SK-N-MC (cell line): ENCODE measurements around the gene CNPY1.
"Not testable (repeated sequence)": the region's sequence is repeated elsewhere in the genome, so short reads cannot be mapped to it uniquely, and the experiment has no call there.

Experiments
- DNase-seq: peaks from one replicate; pipeline ENCODE4 v3.0.0-alpha.2; 2011; ENCODE audit warnings: low read depth, low spot score
- H3K27ac ChIP-seq: fragments of 200-600 bp; sonication (generic); 2 replicates; pipeline ENCODE4 v1.5.1; 2016; ENCODE audit warnings: mixed run types
- H3K36me3 ChIP-seq: fragments of 200-600 bp; sonication (generic); 2 replicates; pipeline ENCODE4 v1.6.1; 2017; ENCODE audit warnings: antibody characterized with exemption, low read length, mixed read lengths; ENCODE audit not compliant: insufficient read depth
- H3K4me3 ChIP-seq: fragments of 200-600 bp; sonication (generic); 2 replicates; pipeline ENCODE4 v1.5.1; 2016
- H3K9ac ChIP-seq: fragments of 200-600 bp; sonication (generic); 2 replicates; pipeline ENCODE4 v1.8.0; 2017; ENCODE audit warnings: mixed run types, mixed read lengths; ENCODE audit not compliant: insufficient read length
- H3K9me3 ChIP-seq: fragments of 200-600 bp; sonication (generic); 2 replicates; pipeline ENCODE4 v1.6.1; 2017; ENCODE audit warnings: low read depth, mild to moderate bottlenecking, antibody characterized with exemption, low read length, moderate library complexity, mixed read lengths
- EZH2 ChIP-seq: fragments of 200-600 bp; sonication (generic); IDR thresholded peaks from one replicate; pipeline ENCODE4 v1.6.1; 2017; ENCODE audit warnings: antibody characterized with exemption
- FOXP2 ChIP-seq: optimal IDR thresholded peaks from 2 replicates; pipeline ENCODE3; 2011; ENCODE audit warnings: mild to moderate bottlenecking, moderate library complexity; ENCODE audit not compliant: insufficient read depth; ENCODE audit errors: extremely low read length, control extremely low read depth
- POLR2AphosphoS5 ChIP-seq: IDR thresholded peaks from 2 replicates; pipeline ENCODE4 v1.6.1; 2012; ENCODE audit warnings: mild to moderate bottlenecking, low read depth, low read length, borderline replicate concordance

CNPY1 gene

DNA sequence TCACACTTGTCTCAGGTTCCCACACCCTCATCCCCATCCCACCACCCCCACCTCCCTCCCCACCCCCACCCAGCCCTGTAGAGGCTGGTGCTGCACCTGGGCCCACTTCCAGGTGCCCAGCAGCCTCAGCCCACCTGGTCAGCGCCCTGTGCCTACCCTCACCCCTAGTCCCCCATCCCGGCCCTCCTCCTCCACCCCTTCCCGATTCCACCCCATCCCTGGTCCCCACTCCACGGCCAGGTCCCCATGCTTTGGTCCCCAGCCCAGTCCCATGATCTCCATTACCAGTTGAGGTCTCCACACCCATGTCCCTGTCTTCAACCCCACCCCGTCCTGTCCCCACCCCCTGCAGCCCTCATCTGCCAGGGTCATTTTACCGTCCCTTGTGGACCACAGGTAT lies 24.6 kb upstream of the CNPY1 start:
- no peak for TF ChIP-seq EZH2
- TF ChIP-seq FOXP2: no peak
- Histone ChIP-seq H3K4me3 (no peak overlapping the region), H3K36me3 (no peaks in the 10 kb centered on the region), H3K9me3 (no peaks in the 10 kb centered on the region), H3K27ac (no peak overlapping the region), H3K9ac (no peak overlapping the region)
- DNase-seq: no peak

DNA sequence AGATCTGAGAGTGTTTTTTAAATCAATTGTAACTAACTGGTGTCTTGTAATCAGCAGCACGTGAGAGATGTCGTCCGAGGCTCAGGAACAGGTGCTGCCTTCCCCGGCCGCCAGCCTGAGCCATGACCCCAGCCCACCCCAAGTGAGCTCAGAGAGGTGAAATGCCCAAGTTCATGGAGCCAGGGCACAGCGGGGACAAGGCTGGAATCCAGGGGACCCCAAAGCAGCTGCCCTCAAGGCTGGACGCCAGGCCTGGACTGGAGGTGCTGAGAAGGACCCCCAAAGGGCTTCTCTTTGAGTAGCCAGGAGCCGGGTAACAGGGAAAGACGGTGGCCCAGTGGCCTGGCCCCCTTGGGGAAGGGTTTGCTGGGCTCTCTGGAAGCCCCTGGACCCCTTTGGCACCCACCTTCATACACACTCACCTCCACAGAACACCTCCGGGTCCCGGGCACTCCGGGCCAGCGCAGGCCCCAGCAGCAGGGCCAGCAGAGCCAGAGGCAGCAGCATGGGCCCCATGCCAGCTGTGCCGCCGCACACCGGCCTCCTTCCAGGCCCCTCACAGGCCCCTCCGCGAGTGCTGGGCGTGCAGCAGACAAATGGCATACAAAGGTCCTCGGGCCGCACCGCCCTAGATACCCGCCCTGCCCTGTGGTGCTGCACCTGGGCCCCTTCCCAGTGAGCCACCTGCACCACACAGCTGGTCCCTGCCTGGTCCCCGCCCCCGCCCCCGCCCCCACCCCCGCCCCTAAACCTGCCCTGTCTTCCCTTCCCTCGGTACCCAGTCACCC lies 24.0 kb upstream of the CNPY1 start:
- TF ChIP-seq EZH2 (no peak), POLR2AphosphoS5 (no peak), FOXP2 (no peak)
- Histone ChIP-seq H3K4me3 (no peak overlapping the region), H3K27ac (no peak overlapping the region), H3K9me3 (no peaks in the 10 kb centered on the region), H3K9ac (no peak overlapping the region), H3K36me3 (no peaks in the 10 kb centered on the region)
- no peak for DNase-seq

- Histone ChIP-seq H3K4me3 (no peak overlapping the region), H3K9me3 (no peaks in the 10 kb centered on the region), H3K9ac (no peak overlapping the region), H3K27ac (no peak overlapping the region), H3K36me3 (no peaks in the 10 kb centered on the region)
- no peak for TF ChIP-seq EZH2
- TF ChIP-seq POLR2AphosphoS5: no peak
- no peak for TF ChIP-seq FOXP2
- DNase-seq: no peak
Observed at GRCh38 chr7:155569681-155570080, 23.3 kb upstream of the CNPY1 start.

DNA sequence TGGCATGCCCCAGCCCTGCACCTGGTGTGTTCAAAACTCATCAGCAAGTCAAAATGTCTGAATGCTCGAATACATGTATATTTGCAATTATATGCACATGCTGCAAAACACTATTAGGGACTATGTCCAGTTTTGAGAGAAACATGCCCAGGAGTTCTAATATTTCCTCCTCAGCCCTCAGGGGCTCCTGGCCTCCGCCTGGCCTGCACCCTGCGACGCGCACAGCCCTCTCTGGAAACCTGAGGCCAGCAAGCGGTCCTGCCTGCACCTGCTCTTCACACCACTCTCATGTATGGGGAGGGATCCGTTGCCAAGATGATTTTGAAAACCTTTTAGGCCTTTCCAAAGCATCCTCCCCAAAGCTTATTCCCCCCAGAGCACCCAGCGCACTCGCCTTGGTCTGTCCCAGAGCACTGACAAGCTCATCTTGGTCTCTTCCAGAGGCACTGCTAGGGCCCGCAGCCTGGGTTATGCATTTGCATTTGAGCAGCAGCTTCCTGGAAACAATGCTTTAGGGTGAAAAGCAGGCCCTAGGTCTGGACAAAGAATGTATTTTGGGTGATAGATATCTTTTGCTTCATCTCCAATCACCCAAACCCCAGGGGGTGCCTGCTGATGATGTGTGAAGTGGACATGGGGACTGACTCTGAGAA lies 22.6 kb upstream of the CNPY1 start:
- no peak for DNase-seq
- no peak for TF ChIP-seq EZH2
- no peak for TF ChIP-seq POLR2AphosphoS5
- Histone ChIP-seq H3K4me3 (no peak overlapping the region), H3K36me3 (no peaks in the 10 kb centered on the region), H3K27ac (no peak overlapping the region), H3K9me3 (no peaks in the 10 kb centered on the region), H3K9ac (no peak overlapping the region)

GRCh38 chr7:155568333-155568660 lies 21.9 kb upstream of the CNPY1 start:
- Histone ChIP-seq H3K36me3 (no peaks in the 10 kb centered on the region), H3K4me3 (no peak overlapping the region), H3K9ac (no peak overlapping the region), H3K27ac (no peak overlapping the region), H3K9me3 (no peaks in the 10 kb centered on the region)
- DNase-seq: no peak
- TF ChIP-seq FOXP2 (no peak), EZH2 (no peak), POLR2AphosphoS5 (no peak)

- H3K36me3 ChIP-seq: no peaks in the 10 kb centered on the region
- H3K9me3 ChIP-seq: no peaks in the 10 kb centered on the region
- no peak for DNase-seq
- H3K9ac ChIP-seq: no peak overlapping the region
- no peak overlapping the region for H3K27ac ChIP-seq
- no peak overlapping the region for H3K4me3 ChIP-seq
- TF ChIP-seq FOXP2 (no peak), EZH2 (no peak), POLR2AphosphoS5 (no peak)
Observed at GRCh38 chr7:155567646-155568332, 21.4 kb upstream of the CNPY1 start.

DNA sequence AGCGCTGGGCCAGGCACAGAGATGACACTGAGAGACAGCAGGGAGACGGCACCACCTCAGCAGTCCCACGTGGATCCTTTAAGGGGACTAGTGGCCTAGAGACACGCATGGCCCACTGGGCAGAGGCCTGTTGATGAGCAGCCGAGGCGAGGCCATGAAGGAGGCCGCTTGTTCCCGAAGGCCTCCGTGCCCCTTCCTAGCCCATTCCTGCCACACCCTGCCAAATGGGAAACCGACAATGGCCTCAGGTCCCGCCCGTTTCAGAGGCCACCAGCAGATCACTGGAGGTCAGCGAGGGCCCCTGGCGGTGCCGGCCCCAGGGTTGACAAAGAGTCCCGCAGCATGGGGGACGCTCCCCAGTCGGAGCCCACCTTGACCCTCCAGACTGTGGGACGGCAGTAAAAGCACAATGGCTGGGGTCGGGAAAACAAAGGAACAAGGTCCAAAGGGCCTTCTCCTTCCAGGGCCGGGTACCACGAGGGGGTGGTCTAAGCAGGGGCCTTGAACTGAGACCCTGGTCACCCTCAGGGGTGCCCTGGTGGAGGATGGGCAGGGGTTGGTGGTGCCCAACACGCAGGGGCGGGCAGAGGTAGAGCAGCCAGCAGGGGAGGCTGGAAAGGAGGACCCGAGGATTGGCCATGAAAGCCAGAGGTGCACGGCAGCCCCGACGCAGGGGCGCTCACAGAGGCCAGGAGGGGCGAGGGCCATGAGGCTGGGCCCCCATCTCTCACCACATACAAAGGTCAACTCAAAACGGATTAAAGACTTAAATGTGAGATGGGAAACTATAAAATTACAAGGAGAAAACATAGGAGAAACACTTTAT lies 19.9 kb upstream of the CNPY1 start:
- H3K4me3 ChIP-seq: no peak overlapping the region
- no peaks in the 10 kb centered on the region for H3K36me3 ChIP-seq
- TF ChIP-seq POLR2AphosphoS5 (no peak), FOXP2 (no peak), EZH2 (no peak)

DNA sequence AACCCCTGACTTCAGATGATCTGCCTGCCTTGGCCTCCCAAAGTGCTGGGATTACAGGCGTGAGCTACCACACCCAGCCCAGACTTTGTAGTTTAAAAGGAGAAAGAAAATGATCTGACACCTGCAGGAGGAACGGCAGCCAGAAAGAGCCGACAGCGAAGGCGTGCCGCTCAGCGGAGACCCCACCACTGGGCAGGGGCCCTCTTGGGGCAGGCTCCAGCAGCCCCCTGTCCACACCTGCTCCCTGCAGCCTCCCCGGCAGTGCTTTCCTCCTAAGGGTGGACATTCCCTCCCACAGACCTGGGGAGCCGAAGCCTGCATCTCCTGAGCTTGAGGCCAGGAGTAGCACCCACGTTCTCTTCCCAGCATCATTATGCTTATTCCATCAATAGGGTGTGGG lies 19.2 kb upstream of the CNPY1 start:
- no peak for DNase-seq
- Histone ChIP-seq H3K36me3 (no peaks in the 10 kb centered on the region), H3K9ac (no peak overlapping the region), H3K4me3 (no peak overlapping the region), H3K9me3 (no peaks in the 10 kb centered on the region), H3K27ac (no peak overlapping the region)
- TF ChIP-seq POLR2AphosphoS5 (no peak), FOXP2 (no peak)

More for the DNA sequence above, 19.9 kb upstream of the CNPY1 start:
- Histone ChIP-seq H3K9ac (no peak overlapping the region), H3K9me3 (no peaks in the 10 kb centered on the region), H3K27ac (no peak overlapping the region)
- no peak for DNase-seq

GRCh38 chr7:155562976-155563375 lies 16.6 kb upstream of the CNPY1 start:
- not testable (repeated sequence) for DNase-seq, H3K9me3 ChIP-seq, H3K27ac ChIP-seq, H3K36me3 ChIP-seq, H3K4me3 ChIP-seq, H3K9ac ChIP-seq
